SK-N-SH (cell line): Measurements from ENCODE around the gene KIAA0319L. TPM values are rescaled to one million over a fixed set of nuclear protein-coding genes. Genes with fewer than 3 reads are reported as not detected.

Experiments used
- CTCF ChIA-PET: fragments of 300-600, 350-600 bp; formaldehyde crosslinking; extraction: SDS; loops from one replicate; lab custom pipeline; 2021; lab: Yijun Ruan, JAX
- POLR2A ChIA-PET: fragments of 350-600 bp; sonication (Branson Sonifier 250); formaldehyde crosslinking; extraction: SDS; loops from one replicate; lab custom pipeline; 2020; ENCODE audit warnings: antibody characterized with exemption, inconsistent platforms; lab: Yijun Ruan, JAX
- DNase-seq: peaks from one replicate; pipeline ENCODE4 v3.0.0; 2012
- H2AFZ ChIP-seq: fragments of 200-600 bp; sonication (generic); 2 replicates; pipeline ENCODE4 v1.8.1; 2016; ENCODE audit warnings: antibody characterized with exemption, mild to moderate bottlenecking, low read depth
- H3F3A ChIP-seq: fragments of 200-600 bp; sonication (generic); replicated peaks from 2 replicates; pipeline ENCODE3; 2016; ENCODE audit warnings: antibody characterized with exemption, mild to moderate bottlenecking; ENCODE audit not compliant: insufficient read depth
- H3K27ac ChIP-seq, 2 experiments: fragments of 200-500 bp in 1 of 2; fragments of 200-600 bp in 1 of 2; sonication (Bioruptor generic) in 1 of 2; sonication (generic), shearing (Covaris generic) in 1 of 2; 2 replicates each; pipeline versions ENCODE4 v1.5.1 to v1.6.1; 2014 to 2016; ENCODE audit warnings: low read depth in 2 of 2, inconsistent platforms in 1 of 2, low read length in 1 of 2, mild to moderate bottlenecking in 1 of 2, mixed read lengths in 1 of 2
- H3K27me3 ChIP-seq: fragments of 200-600 bp; sonication (generic), shearing (Covaris generic); 2 replicates; pipeline ENCODE4 v1.6.1; 2016; ENCODE audit warnings: mixed run types; ENCODE audit not compliant: insufficient read depth
- H3K36me3 ChIP-seq, 2 experiments: fragments of 200-500 bp in 1 of 2; fragments of 200-600 bp in 1 of 2; sonication (Bioruptor generic) in 1 of 2; sonication (generic) in 1 of 2; replicated peaks in 1 of 2; 2 replicates each; pipeline versions ENCODE3 to v1.5.1; 2014 to 2016; ENCODE audit warnings: low read length in 1 of 2, mild to moderate bottlenecking in 1 of 2; ENCODE audit not compliant: insufficient read depth in 2 of 2, control insufficient read depth in 1 of 2
- H3K4me1 ChIP-seq, 2 experiments: fragments of 200-500 bp in 1 of 2; fragments of 200-600 bp in 1 of 2; sonication (Bioruptor generic) in 1 of 2; sonication (generic), shearing (Covaris generic) in 1 of 2; 2 replicates each; pipeline versions ENCODE4 v1.5.1 to v1.6.1; 2014 to 2016; ENCODE audit warnings: low read depth in 1 of 2, low read length in 1 of 2, mixed run types in 1 of 2; ENCODE audit not compliant: insufficient read depth in 2 of 2, control insufficient read depth in 1 of 2
- H3K4me2 ChIP-seq: fragments of 200-600 bp; sonication (generic), shearing (Covaris generic); 2 replicates; pipeline ENCODE4 v1.6.1; 2017; ENCODE audit warnings: mixed run types
- H3K4me3 ChIP-seq, 2 experiments: fragments of 200-500 bp in 1 of 2; fragments of 200-600 bp in 1 of 2; sonication (Bioruptor generic) in 1 of 2; sonication (generic), shearing (Covaris generic) in 1 of 2; 2 replicates each; pipeline versions ENCODE4 v1.5.1 to v1.8.1; 2014 to 2016; ENCODE audit warnings: low read depth in 2 of 2, inconsistent platforms in 1 of 2, low read length in 1 of 2, mild to moderate bottlenecking in 1 of 2, mixed read lengths in 1 of 2, moderate library complexity in 1 of 2
- H3K79me2 ChIP-seq: fragments of 200-600 bp; sonication (generic); 2 replicates; pipeline ENCODE4 v1.8.1; 2017; ENCODE audit warnings: mild to moderate bottlenecking; ENCODE audit not compliant: insufficient read depth
- H3K9ac ChIP-seq: fragments of 200-600 bp; sonication (generic); 2 replicates; pipeline ENCODE4 v1.6.1; 2017; ENCODE audit warnings: mixed run types
- H3K9me2 ChIP-seq: fragments of 200-600 bp; sonication (generic); 2 replicates; pipeline ENCODE4 v1.6.1; 2017; ENCODE audit warnings: mixed run types
- H3K9me3 ChIP-seq: fragments of 200-600 bp; sonication (generic); 2 replicates; pipeline ENCODE4 v1.6.1; 2017; ENCODE audit warnings: mixed run types, mild to moderate bottlenecking, moderate library complexity
- H4K20me1 ChIP-seq: fragments of 200-600 bp; sonication (generic); 2 replicates; pipeline ENCODE4 v1.6.1; 2017; ENCODE audit warnings: mild to moderate bottlenecking, mixed run types; ENCODE audit not compliant: insufficient read depth
- EZH2phosphoT487 ChIP-seq: fragments of 200-600 bp; sonication (generic); IDR thresholded peaks from 2 replicates; pipeline ENCODE4 v1.6.1; 2017; ENCODE audit warnings: low read depth, mixed run types, mild to moderate bottlenecking, antibody characterized with exemption, moderate library complexity, borderline replicate concordance
- FOSL2 ChIP-seq: IDR thresholded peaks from 2 replicates; pipeline ENCODE4 v1.4.0; 2012; ENCODE audit warnings: low read depth, mild to moderate bottlenecking, moderate library complexity, borderline replicate concordance
- GABPA ChIP-seq: IDR thresholded peaks from 2 replicates; pipeline ENCODE4 v1.4.0; 2012; ENCODE audit warnings: low read depth, mild to moderate bottlenecking
- IRF3 ChIP-seq: fragments of 150-350 bp; IDR thresholded peaks from 2 replicates; pipeline ENCODE4 v1.6.1; 2016; ENCODE audit warnings: mild to moderate bottlenecking, low read depth, low read length
- MAX ChIP-seq: IDR thresholded peaks from 2 replicates; pipeline ENCODE4 v1.4.0; 2012; ENCODE audit warnings: low read depth
- NFIC ChIP-seq: IDR thresholded peaks from 2 replicates; pipeline ENCODE4 v1.4.0; 2012; ENCODE audit warnings: borderline replicate concordance
- PBX3 ChIP-seq: IDR thresholded peaks from 2 replicates; pipeline ENCODE4; 2012
- RAD21 ChIP-seq: IDR thresholded peaks from 2 replicates; pipeline ENCODE4 v1.6.1; 2012; ENCODE audit warnings: mild to moderate bottlenecking, low read length
- RCOR1 ChIP-seq: fragments of 150-350 bp; IDR thresholded peaks from 2 replicates; pipeline ENCODE4 v1.6.1; 2017; ENCODE audit warnings: antibody characterized with exemption, low read length
- REST ChIP-seq: IDR thresholded peaks from 2 replicates; pipeline ENCODE4 v1.6.1; 2012; ENCODE audit warnings: mild to moderate bottlenecking, low read depth, low read length, moderate library complexity
- RFX5 ChIP-seq: IDR thresholded peaks from 2 replicates; pipeline ENCODE4 v1.6.1; 2012; ENCODE audit warnings: mild to moderate bottlenecking, improper control_type of control experiment, low read length
- TEAD4 ChIP-seq: IDR thresholded peaks from 2 replicates; pipeline ENCODE4 v1.4.0; 2012; ENCODE audit warnings: mild to moderate bottlenecking, borderline replicate concordance; ENCODE audit not compliant: insufficient read depth
- ZBTB33 ChIP-seq: IDR thresholded peaks from 2 replicates; pipeline ENCODE4 v1.4.0; 2012; ENCODE audit warnings: low read depth, borderline replicate concordance
- WGBS: methylation state at CpG from one replicate; pipeline ENCODE4 v1.1.6; 2017; ENCODE audit warnings: low lambda C conversion rate; 5-methylcytosine and 5-hydroxymethylcytosine counted together
- polyA plus RNA-seq, 3 experiments: library from polyadenylated mRNA; depleted of rRNA; stranded (reverse); fragments of >200 nt; gene quantifications; 2 replicates each; pipeline ENCODE4 v1.2.3, GENCODE V29; 2012

KIAA0319L gene
- polyA plus RNA-seq, 1 of the 3 experiments (the other 2 are of a cell fraction), result 51.9 TPM

- no peaks in the 10 kb centered on the region for H3K9me3 ChIP-seq
- H3K4me3 ChIP-seq, result peak within 1 kb of the TSS in 1 of 2 experiments; percentile 52; a peak in 2 of 4 replicates
- H3K4me1 ChIP-seq, result peaks cover 0 to 10% of the 10 kb centered on the region in 2 experiments; a peak in 1 of 4 replicates
- no peaks in the 10 kb centered on the region for H4K20me1 ChIP-seq
- WGBS, result 61% methylated on average over 56 of the region's 95 CpGs
- H3K9ac ChIP-seq, result no peak within 1 kb of the TSS
- no peaks in the 10 kb centered on the region for H3K36me3 ChIP-seq
- H3K9me2 ChIP-seq, result no peaks in the 10 kb centered on the region
- peak within 1 kb of the TSS; percentile 28; the same call in 1 of the 2 replicates for H3K4me2 ChIP-seq
- H3K79me2 ChIP-seq, result no peaks in the 10 kb centered on the region
- DNase-seq, result peak; percentile 85
- H3F3A ChIP-seq, result no peaks in the 10 kb centered on the region
- H2AFZ ChIP-seq, result no peak within 1 kb of the TSS
- POLR2A ChIA-PET, result interaction anchor here (1.3 kb wide), 1 partner anchor 142 kb away, joined by 3 read pairs; no protein-coding TSS in a partner anchor
- H3K27me3 ChIP-seq, result no peaks in the 10 kb centered on the region
- TF ChIP-seq RAD21 (no peak), IRF3 (no peak), ZBTB33 (no peak), RCOR1 (no peak), FOSL2 (no peak), MAX (no peak), RFX5 (no peak), TEAD4 (no peak), PBX3 (no peak), NFIC (no peak), REST (no peak), GABPA (no peak), EZH2phosphoT487 (no peak)
- TF ChIP-seq, all 33 proteins: peak for 0
- no peak within 1 kb of the TSS for H3K27ac ChIP-seq
- CTCF ChIA-PET, result interaction anchor here (0.7 to 11.7 kb wide), 10 partner anchors 9 to 206 kb away, joined by 3 to 347 read pairs (median 3); partner anchors contain the start of gene CLSPN
Observed at GRCh38 chr1:35573198-35574124, 16.3 kb upstream of the KIAA0319L start, which contains the start of gene TFAP2E. TFAP2E (plus strand) TSS chr1:35573314; CDS start chr1:35573578, 264 bp downstream.
